Loucy (cell line): Measurements from ENCODE around the gene CACNA1A.

Experiments
- EZH2phosphoT487 ChIP-seq: fragments of 200-600 bp; IDR thresholded peaks from 2 replicates; pipeline ENCODE4 v1.6.1; 2018; ENCODE audit warnings: antibody characterized with exemption, mild to moderate bottlenecking, moderate library complexity, borderline replicate concordance
- TF ChIP-seq, protein P1 (sequence below): fragments of 200-600 bp; sonication (generic); conservative IDR thresholded peaks from 2 replicates; pipeline ENCODE4 v1.5.1; 2014; ENCODE audit warnings: mild to moderate bottlenecking, antibody characterized with exemption, low read length

DNA sequence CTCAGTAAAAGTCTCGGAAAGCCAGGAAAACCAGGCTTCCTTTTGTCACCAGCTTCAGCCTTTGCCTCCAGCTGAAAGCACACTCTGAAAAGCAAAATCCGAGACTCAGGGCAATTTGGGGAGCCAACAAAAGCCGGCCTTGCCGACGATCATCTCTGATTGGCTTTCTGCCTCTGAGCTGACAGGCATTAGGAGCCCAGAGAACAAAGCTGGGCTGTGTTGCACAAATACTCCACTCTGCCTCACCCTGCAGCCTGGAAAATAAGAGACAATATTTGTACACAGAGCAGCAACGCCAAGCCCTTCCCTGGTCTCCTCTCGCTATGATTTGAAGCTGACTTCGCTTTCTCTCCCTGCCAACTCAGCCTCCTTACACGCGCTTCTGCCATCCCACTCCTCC lies 46.9 kb downstream of the CACNA1A start:
- TF ChIP-seq EZH2phosphoT487, result no peak
- TF ChIP-seq, protein P1, sequence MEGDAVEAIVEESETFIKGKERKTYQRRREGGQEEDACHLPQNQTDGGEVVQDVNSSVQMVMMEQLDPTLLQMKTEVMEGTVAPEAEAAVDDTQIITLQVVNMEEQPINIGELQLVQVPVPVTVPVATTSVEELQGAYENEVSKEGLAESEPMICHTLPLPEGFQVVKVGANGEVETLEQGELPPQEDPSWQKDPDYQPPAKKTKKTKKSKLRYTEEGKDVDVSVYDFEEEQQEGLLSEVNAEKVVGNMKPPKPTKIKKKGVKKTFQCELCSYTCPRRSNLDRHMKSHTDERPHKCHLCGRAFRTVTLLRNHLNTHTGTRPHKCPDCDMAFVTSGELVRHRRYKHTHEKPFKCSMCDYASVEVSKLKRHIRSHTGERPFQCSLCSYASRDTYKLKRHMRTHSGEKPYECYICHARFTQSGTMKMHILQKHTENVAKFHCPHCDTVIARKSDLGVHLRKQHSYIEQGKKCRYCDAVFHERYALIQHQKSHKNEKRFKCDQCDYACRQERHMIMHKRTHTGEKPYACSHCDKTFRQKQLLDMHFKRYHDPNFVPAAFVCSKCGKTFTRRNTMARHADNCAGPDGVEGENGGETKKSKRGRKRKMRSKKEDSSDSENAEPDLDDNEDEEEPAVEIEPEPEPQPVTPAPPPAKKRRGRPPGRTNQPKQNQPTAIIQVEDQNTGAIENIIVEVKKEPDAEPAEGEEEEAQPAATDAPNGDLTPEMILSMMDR, result no peak
